ENCODE data around the gene ATIC. TPM values are rescaled to one million over a fixed set of nuclear protein-coding genes. Genes with fewer than 3 reads are reported as not detected.

Gene ATIC
- polyA plus RNA-seq, 3 donors: 20.8 to 32.3 (median 21.6) TPM

DNA sequence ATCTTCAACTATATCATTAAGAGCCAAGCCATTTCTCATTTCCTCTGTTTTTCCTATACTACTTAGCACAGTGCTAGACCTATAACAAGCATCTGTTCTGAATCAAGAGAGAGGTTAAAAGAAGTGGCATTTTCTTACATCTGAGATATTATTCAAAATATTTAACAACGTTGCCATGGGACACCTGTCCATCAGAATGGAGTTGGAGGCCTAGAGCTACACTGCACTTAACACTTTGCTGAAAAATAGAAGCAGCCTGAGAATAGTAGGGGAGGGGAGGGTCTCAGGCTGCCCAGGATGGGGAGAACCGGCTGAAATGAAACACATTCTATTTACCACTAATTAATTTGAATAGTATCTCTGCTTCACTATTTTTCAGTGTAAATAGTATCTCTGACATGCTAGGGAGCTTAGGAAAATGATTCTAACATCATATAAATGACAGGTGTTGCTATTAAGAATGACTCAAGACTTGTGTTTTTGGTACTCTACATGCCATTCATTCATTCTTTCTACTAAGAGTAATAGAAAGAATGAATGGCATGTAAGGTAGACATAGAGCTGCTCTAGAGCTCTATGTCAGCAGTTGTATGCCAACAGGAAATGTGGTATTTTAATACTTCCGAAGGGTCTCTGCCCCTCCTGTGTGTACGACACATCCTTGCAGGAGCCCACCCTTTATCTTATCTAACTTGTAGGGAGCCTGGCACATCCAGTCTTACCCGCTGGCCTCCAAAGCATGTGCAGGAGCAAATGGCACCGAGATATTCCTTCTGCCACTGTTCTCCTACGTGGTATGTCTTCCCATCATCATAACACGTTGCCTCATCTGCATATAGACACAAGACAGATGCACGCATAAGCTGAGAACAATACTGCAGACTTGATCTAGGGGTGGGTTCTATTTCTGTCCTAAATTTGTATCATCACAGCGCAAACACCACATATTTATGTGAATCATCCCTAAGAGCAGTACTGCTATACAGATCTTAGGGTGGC lies 52.6 kb downstream of the ATIC start:
- Histone ChIP-seq H3K27ac (ENCODE audit: low read depth in 1 of 2, low read length in 2 of 2) (no peak overlapping the region), H3K27me3 (ENCODE audit: control insufficient read depth in 2 of 2, insufficient read depth in 2 of 2, low read length in 2 of 2) (no peaks in the 10 kb centered on the region), H4K20me1 (ENCODE audit: insufficient read depth, low read length) (no peaks in the 10 kb centered on the region), H3K4me2 (replicated peaks; ENCODE audit: extremely low read depth, low read length, poor library complexity, severe bottlenecking) (no peak overlapping the region), H3K9ac (ENCODE audit: insufficient read depth, low read length, poor library complexity, severe bottlenecking) (no peak overlapping the region), H3K4me1 (ENCODE audit: control insufficient read depth in 1 of 2, insufficient read depth in 2 of 2, low read length in 2 of 2) (no peaks in the 10 kb centered on the region), H2AFZ (ENCODE audit: insufficient read depth, low read depth, low read length, poor library complexity, severe bottlenecking) (no peak overlapping the region), H3K79me2 (ENCODE audit: insufficient read depth, low read length) (no peaks in the 10 kb centered on the region), H3K36me3 (replicated peaks in 1 of 2; ENCODE audit: control insufficient read depth in 1 of 2, insufficient read depth in 2 of 2, low read length in 2 of 2) (no peaks in the 10 kb centered on the region), H3K4me3 (replicated peaks in 1 of 3; ENCODE audit: low read depth in 2 of 3, low read length in 3 of 3) (no peak overlapping the region), H3K9me3 (replicated peaks in 1 of 2; ENCODE audit: control insufficient read depth in 1 of 2, insufficient read depth in 1 of 2, low read length in 2 of 2) (no peaks in the 10 kb centered on the region)
- no peaks in the 10 kb centered on the region for H3K4me1 Mint-ChIP-seq
- no peaks in the 10 kb centered on the region for H3K9me3 Mint-ChIP-seq
- H3K4me3 Mint-ChIP-seq: no peak overlapping the region
- 96% methylated on average over 3 of the region's 10 CpGs for WGBS (ENCODE audit: insufficient coverage)
- peaks cover 0 to 16% of the 10 kb centered on the region in 2 donors for H3K36me3 Mint-ChIP-seq
- TF ChIP-seq, protein P1, sequence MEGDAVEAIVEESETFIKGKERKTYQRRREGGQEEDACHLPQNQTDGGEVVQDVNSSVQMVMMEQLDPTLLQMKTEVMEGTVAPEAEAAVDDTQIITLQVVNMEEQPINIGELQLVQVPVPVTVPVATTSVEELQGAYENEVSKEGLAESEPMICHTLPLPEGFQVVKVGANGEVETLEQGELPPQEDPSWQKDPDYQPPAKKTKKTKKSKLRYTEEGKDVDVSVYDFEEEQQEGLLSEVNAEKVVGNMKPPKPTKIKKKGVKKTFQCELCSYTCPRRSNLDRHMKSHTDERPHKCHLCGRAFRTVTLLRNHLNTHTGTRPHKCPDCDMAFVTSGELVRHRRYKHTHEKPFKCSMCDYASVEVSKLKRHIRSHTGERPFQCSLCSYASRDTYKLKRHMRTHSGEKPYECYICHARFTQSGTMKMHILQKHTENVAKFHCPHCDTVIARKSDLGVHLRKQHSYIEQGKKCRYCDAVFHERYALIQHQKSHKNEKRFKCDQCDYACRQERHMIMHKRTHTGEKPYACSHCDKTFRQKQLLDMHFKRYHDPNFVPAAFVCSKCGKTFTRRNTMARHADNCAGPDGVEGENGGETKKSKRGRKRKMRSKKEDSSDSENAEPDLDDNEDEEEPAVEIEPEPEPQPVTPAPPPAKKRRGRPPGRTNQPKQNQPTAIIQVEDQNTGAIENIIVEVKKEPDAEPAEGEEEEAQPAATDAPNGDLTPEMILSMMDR (IDR thresholded peaks at IDR 0.05): no peak
- peaks cover 0 to 3% (median 0%) of the 10 kb centered on the region in 3 donors for H3K27me3 Mint-ChIP-seq (ENCODE audit: low read depth in 3 of 3)
- H3K27ac Mint-ChIP-seq: no peak overlapping the region
- intact Hi-C loops (cut with micrococcal nuclease): no loop called here
- no peak for DNase-seq

GRCh38 chr2:215365184-215365658 lies 53.4 kb downstream of the ATIC start:
- Histone ChIP-seq H3K27ac (ENCODE audit: low read depth in 1 of 2, low read length in 2 of 2) (no peak overlapping the region), H4K20me1 (ENCODE audit: insufficient read depth, low read length) (no peaks in the 10 kb centered on the region), H3K4me1 (ENCODE audit: control insufficient read depth in 1 of 2, insufficient read depth in 2 of 2, low read length in 2 of 2) (no peaks in the 10 kb centered on the region), H2AFZ (ENCODE audit: insufficient read depth, low read depth, low read length, poor library complexity, severe bottlenecking) (no peak overlapping the region), H3K9ac (ENCODE audit: insufficient read depth, low read length, poor library complexity, severe bottlenecking) (no peak overlapping the region), H3K27me3 (ENCODE audit: control insufficient read depth in 2 of 2, insufficient read depth in 2 of 2, low read length in 2 of 2) (no peaks in the 10 kb centered on the region), H3K4me2 (replicated peaks; ENCODE audit: extremely low read depth, low read length, poor library complexity, severe bottlenecking) (no peak overlapping the region), H3K9me3 (replicated peaks in 1 of 2; ENCODE audit: control insufficient read depth in 1 of 2, insufficient read depth in 1 of 2, low read length in 2 of 2) (no peaks in the 10 kb centered on the region), H3K4me3 (replicated peaks in 1 of 3; ENCODE audit: low read depth in 2 of 3, low read length in 3 of 3) (no peak overlapping the region), H3K79me2 (ENCODE audit: insufficient read depth, low read length) (no peaks in the 10 kb centered on the region), H3K36me3 (replicated peaks in 1 of 2; ENCODE audit: control insufficient read depth in 1 of 2, insufficient read depth in 2 of 2, low read length in 2 of 2) (no peaks in the 10 kb centered on the region)
- Mint-ChIP-seq H3K27ac (no peak overlapping the region), H3K9me3 (peaks cover 0 to under 1% (median 0%) of the 10 kb centered on the region in 7 donors), H3K36me3 (peaks cover 0 to 16% of the 10 kb centered on the region in 2 donors), H3K27me3 (ENCODE audit: low read depth in 3 of 3) (peaks cover 0 to 3% (median 0%) of the 10 kb centered on the region in 3 donors), H3K4me1 (no peaks in the 10 kb centered on the region), H3K4me3 (no peak overlapping the region)
- no peak for DNase-seq
- intact Hi-C loops (cut with micrococcal nuclease): no loop called here
- TF ChIP-seq, protein P1 (IDR thresholded peaks at IDR 0.05): no peak
- WGBS (ENCODE audit: insufficient coverage): no CpG with 5 or more reads among the region's 4 CpGs
